PC-9 (cell line): ENCODE measurements around the gene LIMA1. TPM values are rescaled to one million over a fixed set of nuclear protein-coding genes. Genes with fewer than 3 reads are reported as not detected.

Source experiments
- BruUV-seq: library from RNA; stranded (reverse); fragments of 400-500 nt; replicated peaks from 2 replicates; lab custom pipeline; 2021; lab: Mats Ljungman, UMichigan
- CTCF ChIA-PET: fragments of 300-600 bp; sonication (Branson Sonifier 250); formaldehyde crosslinking; loops from one replicate; lab custom pipeline; 2022; ENCODE audit warnings: antibody characterized with exemption; lab: Charles Lee
- POLR2A ChIA-PET: fragments of 300-600 bp; sonication (Branson Sonifier 250); formaldehyde crosslinking; loops from one replicate; lab custom pipeline; 2022; ENCODE audit warnings: antibody characterized with exemption; ENCODE audit not compliant: unreplicated experiment; lab: Charles Lee
- DNase-seq, 2 experiments: peaks; one replicate each; pipeline versions ENCODE4 v3.0.0 to v3.0.0-alpha.2; 2015 to 2022; ENCODE audit warnings: mixed read lengths in 1 of 2
- H2AFZ ChIP-seq: fragments of 200-600 bp; sonication (generic); 2 replicates; pipeline ENCODE4 v1.8.1; 2017; ENCODE audit warnings: antibody characterized with exemption
- H3F3A ChIP-seq: fragments of 200-600 bp; sonication (generic); 2 replicates; pipeline ENCODE4 v1.8.1; 2017; ENCODE audit warnings: antibody characterized with exemption, mild to moderate bottlenecking, low read depth; ENCODE audit not compliant: insufficient read depth
- H3K27ac ChIP-seq: fragments of 200-600 bp; sonication (generic); 2 replicates; pipeline ENCODE4 v1.6.1; 2016; ENCODE audit warnings: mixed run types
- H3K27me3 ChIP-seq: fragments of 200-600 bp; sonication (generic); 2 replicates; pipeline ENCODE4 v1.6.1; 2016; ENCODE audit warnings: low read depth, mixed run types; ENCODE audit not compliant: insufficient read depth
- H3K36me3 ChIP-seq: fragments of 200-600 bp; sonication (generic); 2 replicates; pipeline ENCODE4 v1.6.1; 2016; ENCODE audit warnings: low read depth, mixed run types
- H3K4me1 ChIP-seq: fragments of 200-600 bp; sonication (generic); replicated peaks from 2 replicates; pipeline ENCODE4 v1.6.1; 2016; ENCODE audit warnings: mixed run types; ENCODE audit not compliant: insufficient read depth
- H3K4me2 ChIP-seq: fragments of 200-600 bp; sonication (generic); 2 replicates; pipeline ENCODE4 v1.6.1; 2017; ENCODE audit warnings: mixed run types
- H3K4me3 ChIP-seq: fragments of 200-600 bp; sonication (generic); 2 replicates; pipeline ENCODE4 v1.6.1; 2016; ENCODE audit warnings: mixed run types
- H3K79me2 ChIP-seq: fragments of 200-600 bp; sonication (generic); 2 replicates; pipeline ENCODE4 v1.6.1; 2017; ENCODE audit warnings: low read depth, mixed run types
- H3K9me2 ChIP-seq: fragments of 200-600 bp; sonication (generic); 2 replicates; pipeline ENCODE4 v1.8.1; 2017; ENCODE audit warnings: mild to moderate bottlenecking; ENCODE audit not compliant: insufficient read depth
- H3K9me3 ChIP-seq: fragments of 200-600 bp; sonication (generic); 2 replicates; pipeline ENCODE4 v1.8.1; 2016; ENCODE audit warnings: low read depth; ENCODE audit not compliant: insufficient read depth
- H4K20me1 ChIP-seq: fragments of 200-600 bp; sonication (generic); 2 replicates; pipeline ENCODE4 v1.8.1; 2017; ENCODE audit not compliant: insufficient read depth
- EZH2 ChIP-seq: fragments of 200-600 bp; sonication (generic); IDR thresholded peaks from 2 replicates; pipeline ENCODE4 v1.8.0; 2017; ENCODE audit warnings: antibody characterized with exemption, low read depth
- intact Hi-C: fragments of 100-400 bp; cut with micrococcal nuclease; formaldehyde crosslinking; loops from one replicate; pipeline ENCODE4 v1.10.0; 2022; ENCODE audit not compliant: unreplicated experiment
- total RNA-seq: library from RNA; stranded (reverse); gene quantifications from 2 replicates; pipeline ENCODE4 v1.2.3, GENCODE V29; 2021
- TF ChIP-seq, protein P1 (sequence below): fragments of 200-600 bp; sonication (generic); conservative IDR thresholded peaks from 2 replicates; pipeline ENCODE4 v1.6.1; 2017; ENCODE audit warnings: mixed run types, antibody characterized with exemption, mild to moderate bottlenecking, moderate library complexity

Gene LIMA1
- total RNA-seq, 1 experiment from 2014 or later, result 98.6 TPM

DNA sequence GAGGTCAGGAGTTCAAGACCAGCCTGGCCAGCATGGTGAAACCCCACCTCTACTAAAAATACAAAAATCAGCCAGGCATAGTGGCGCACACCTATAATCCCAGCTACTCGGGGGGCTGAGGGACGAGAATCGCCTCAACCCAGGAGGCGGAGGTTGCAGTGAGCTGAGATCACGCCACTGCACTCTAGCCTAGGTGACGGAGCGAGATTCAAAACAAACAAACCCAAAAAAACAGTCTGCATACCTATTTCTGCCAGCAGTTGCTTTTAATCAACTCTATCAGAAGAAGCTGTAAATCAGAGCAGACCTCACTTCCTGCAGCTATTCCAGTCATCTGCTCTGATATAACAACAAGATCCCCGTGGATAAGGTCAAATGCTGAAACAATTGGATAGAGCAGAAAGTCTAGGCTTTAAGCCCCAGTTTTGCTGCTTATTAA lies 50.5 kb downstream of the LIMA1 start:
- CTCF ChIA-PET, result no interaction called here
- Histone ChIP-seq H3K4me1 (peaks cover 14% of the 10 kb centered on the region), H4K20me1 (no peaks in the 10 kb centered on the region), H3K27me3 (no peaks in the 10 kb centered on the region), H2AFZ (no peak overlapping the region), H3K9me2 (no peaks in the 10 kb centered on the region), H3K4me3 (no peak overlapping the region), H3K79me2 (peaks cover 23% of the 10 kb centered on the region), H3K36me3 (peaks cover 12% of the 10 kb centered on the region; the same call in 1 of the 2 replicates), H3F3A (peaks cover 9% of the 10 kb centered on the region; the same call in 1 of the 2 replicates), H3K9me3 (no peaks in the 10 kb centered on the region), H3K27ac (no peak overlapping the region), H3K4me2 (no peak overlapping the region)
- POLR2A ChIA-PET, result interaction anchor here (0.7 kb wide), 1 partner anchor 148 kb away, joined by 4 read pairs; no protein-coding TSS in a partner anchor
- intact Hi-C loops, result no loop called here
- BruUV-seq, result no TSS peak
- TF ChIP-seq EZH2, result no peak
- TF ChIP-seq, protein P1, sequence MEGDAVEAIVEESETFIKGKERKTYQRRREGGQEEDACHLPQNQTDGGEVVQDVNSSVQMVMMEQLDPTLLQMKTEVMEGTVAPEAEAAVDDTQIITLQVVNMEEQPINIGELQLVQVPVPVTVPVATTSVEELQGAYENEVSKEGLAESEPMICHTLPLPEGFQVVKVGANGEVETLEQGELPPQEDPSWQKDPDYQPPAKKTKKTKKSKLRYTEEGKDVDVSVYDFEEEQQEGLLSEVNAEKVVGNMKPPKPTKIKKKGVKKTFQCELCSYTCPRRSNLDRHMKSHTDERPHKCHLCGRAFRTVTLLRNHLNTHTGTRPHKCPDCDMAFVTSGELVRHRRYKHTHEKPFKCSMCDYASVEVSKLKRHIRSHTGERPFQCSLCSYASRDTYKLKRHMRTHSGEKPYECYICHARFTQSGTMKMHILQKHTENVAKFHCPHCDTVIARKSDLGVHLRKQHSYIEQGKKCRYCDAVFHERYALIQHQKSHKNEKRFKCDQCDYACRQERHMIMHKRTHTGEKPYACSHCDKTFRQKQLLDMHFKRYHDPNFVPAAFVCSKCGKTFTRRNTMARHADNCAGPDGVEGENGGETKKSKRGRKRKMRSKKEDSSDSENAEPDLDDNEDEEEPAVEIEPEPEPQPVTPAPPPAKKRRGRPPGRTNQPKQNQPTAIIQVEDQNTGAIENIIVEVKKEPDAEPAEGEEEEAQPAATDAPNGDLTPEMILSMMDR, result no peak
- DNase-seq, result no peak

GRCh38 chr12:50232206-50232605 lies 51.1 kb downstream of the LIMA1 start:
- POLR2A ChIA-PET, result interaction anchor here (0.7 kb wide), 1 partner anchor 147 kb away, joined by 4 read pairs; no protein-coding TSS in a partner anchor
- Histone ChIP-seq H3K27ac (no peak overlapping the region), H3K4me2 (no peak overlapping the region), H3K79me2 (peaks cover 17% of the 10 kb centered on the region), H3F3A (peaks cover 9% of the 10 kb centered on the region; the same call in 1 of the 2 replicates), H3K4me1 (peaks cover 14% of the 10 kb centered on the region), H4K20me1 (no peaks in the 10 kb centered on the region), H3K9me2 (no peaks in the 10 kb centered on the region), H3K4me3 (no peak overlapping the region), H3K36me3 (peaks cover 9% of the 10 kb centered on the region; the same call in 1 of the 2 replicates), H3K27me3 (no peaks in the 10 kb centered on the region), H2AFZ (no peak overlapping the region), H3K9me3 (no peaks in the 10 kb centered on the region)
- intact Hi-C loops, result no loop called here
- no TSS peak for BruUV-seq
- DNase-seq, result no peak
- TF ChIP-seq, protein P1, result no peak
- no peak for TF ChIP-seq EZH2
- CTCF ChIA-PET, result no interaction called here

- H3K36me3 ChIP-seq, result peaks cover under 1% of the 10 kb centered on the region; the same call in 1 of the 2 replicates
- TF ChIP-seq EZH2, result no peak
- TF ChIP-seq, protein P1, result no peak
- H2AFZ ChIP-seq, result no peak overlapping the region
- peaks cover 8% of the 10 kb centered on the region for H3F3A ChIP-seq
- no peaks in the 10 kb centered on the region for H4K20me1 ChIP-seq
- CTCF ChIA-PET, result interaction anchor here (0.6 kb wide), 1 partner anchor 458 kb away, joined by 3 read pairs; no protein-coding TSS in a partner anchor
- POLR2A ChIA-PET, result no interaction called here
- H3K4me3 ChIP-seq, result no peak overlapping the region
- H3K27me3 ChIP-seq, result no peaks in the 10 kb centered on the region
- H3K9me2 ChIP-seq, result no peaks in the 10 kb centered on the region
- no peak overlapping the region for H3K27ac ChIP-seq
- no peaks in the 10 kb centered on the region for H3K9me3 ChIP-seq
- no TSS peak for BruUV-seq
- peaks cover 14% of the 10 kb centered on the region for H3K4me1 ChIP-seq
- no peak for DNase-seq
- intact Hi-C loops, result no loop called here
- H3K4me2 ChIP-seq, result no peak overlapping the region
- H3K79me2 ChIP-seq, result peaks cover 11% of the 10 kb centered on the region
Observed at GRCh38 chr12:50231346-50231745, 52.0 kb downstream of the LIMA1 start.
